WTC11 (cell line): ENCODE data around the gene RAPSN. TPM values are rescaled to one million over a fixed set of nuclear protein-coding genes. Genes with fewer than 3 reads are reported as not detected.

Experiments
- ATAC-seq: fragments of 200-7000 bp; cut with Tn5 transposase; 2 replicates; pipeline ENCODE4 v1.10.0; 2021; ENCODE audit warnings: mild to moderate bottlenecking, moderate library complexity
- CTCF ChIA-PET: fragments of 300-600 bp; sonication (Branson Sonifier 250); formaldehyde crosslinking; loops from one replicate; lab custom pipeline; 2021; ENCODE audit warnings: antibody characterized with exemption; lab: Charles Lee
- POLR2A ChIA-PET: fragments of 350-600 bp; sonication (Branson Sonifier 250); formaldehyde crosslinking; loops from one replicate; lab custom pipeline; 2021; ENCODE audit warnings: antibody characterized with exemption; lab: Charles Lee
- DNase-seq: peaks from one replicate; pipeline ENCODE4 v3.0.0; 2021; ENCODE audit warnings: low spot score
- H3K27ac Mint-ChIP-seq: 2 replicates; pipeline ENCODE4 v1.8.0; 2021; ENCODE audit warnings: mixed read lengths
- H3K27me3 Mint-ChIP-seq: 2 replicates; pipeline ENCODE4 v1.8.0; 2021; ENCODE audit warnings: low read depth, mild to moderate bottlenecking, moderate library complexity, mixed read lengths
- H3K36me3 Mint-ChIP-seq: 2 replicates; pipeline ENCODE4 v1.8.0; 2021; ENCODE audit warnings: mixed read lengths
- H3K4me1 Mint-ChIP-seq: 2 replicates; pipeline ENCODE4 v1.8.0; 2022; ENCODE audit warnings: mixed read lengths
- H3K4me3 Mint-ChIP-seq: 2 replicates; pipeline ENCODE4 v1.8.0; 2021; ENCODE audit warnings: mild to moderate bottlenecking, moderate library complexity, mixed read lengths
- H3K9me3 Mint-ChIP-seq: 2 replicates; pipeline ENCODE4 v1.8.0; 2021; ENCODE audit warnings: mixed read lengths
- ATF1 ChIP-seq: sonication (generic); formaldehyde crosslinking; IDR thresholded peaks from 2 replicates; pipeline ENCODE4 v1.8.1; 2023; ENCODE audit warnings: mild to moderate bottlenecking, moderate library complexity, missing genetic modification reagents
- CREB1 ChIP-seq: sonication (generic); formaldehyde crosslinking; IDR thresholded peaks from 2 replicates; pipeline ENCODE4 v1.8.0; 2023; ENCODE audit warnings: mild to moderate bottlenecking, missing genetic modification reagents
- E2F5 ChIP-seq: sonication (generic); formaldehyde crosslinking; IDR thresholded peaks from 2 replicates; pipeline ENCODE4 v1.8.1; 2022; ENCODE audit warnings: mild to moderate bottlenecking, moderate library complexity, missing genetic modification reagents
- EMX1 ChIP-seq: fragments of 250-450 bp; sonication (Bioruptor Pico); IDR thresholded peaks from 2 replicates; pipeline ENCODE4 v1.8.0; 2021; ENCODE audit warnings: mild to moderate bottlenecking
- ETV6 ChIP-seq: sonication (generic); formaldehyde crosslinking; IDR thresholded peaks from 2 replicates; pipeline ENCODE4 v1.8.1; 2022; ENCODE audit warnings: mild to moderate bottlenecking, missing genetic modification reagents
- GTF2I ChIP-seq: fragments of 250-450 bp; sonication (Bioruptor Pico); conservative IDR thresholded peaks from 2 replicates; pipeline ENCODE4 v1.4.0; 2021; ENCODE audit warnings: mild to moderate bottlenecking
- JUN ChIP-seq: sonication (generic); formaldehyde crosslinking; IDR thresholded peaks from 2 replicates; pipeline ENCODE4 v1.8.0; 2023; ENCODE audit warnings: mild to moderate bottlenecking, missing genetic modification reagents
- MLX ChIP-seq: sonication (generic); formaldehyde crosslinking; IDR thresholded peaks from 2 replicates; pipeline ENCODE4 v1.8.1; 2023; ENCODE audit warnings: mild to moderate bottlenecking, missing genetic modification reagents, moderate library complexity
- MXD4 ChIP-seq: fragments of 250-450 bp; sonication (Bioruptor Pico); IDR thresholded peaks from 2 replicates; pipeline ENCODE4 v1.8.0; 2021; ENCODE audit warnings: mild to moderate bottlenecking, moderate library complexity, borderline replicate concordance
- NFATC4 ChIP-seq: fragments of 250-450 bp; sonication (Bioruptor Pico); IDR thresholded peaks from 2 replicates; pipeline ENCODE4 v1.9.0; 2021; ENCODE audit warnings: mild to moderate bottlenecking
- NFE2L1 ChIP-seq: sonication (generic); formaldehyde crosslinking; IDR thresholded peaks from 2 replicates; pipeline ENCODE4 v1.8.1; 2023; ENCODE audit warnings: missing genetic modification reagents
- NR1H2 ChIP-seq: sonication (generic); formaldehyde crosslinking; IDR thresholded peaks from 2 replicates; pipeline ENCODE4 v1.9.0; 2021; ENCODE audit warnings: mild to moderate bottlenecking, moderate library complexity, missing genetic modification reagents
- NR2C2 ChIP-seq: sonication (generic); formaldehyde crosslinking; IDR thresholded peaks from 2 replicates; pipeline ENCODE4 v1.8.0; 2022; ENCODE audit warnings: mild to moderate bottlenecking, missing genetic modification reagents
- NR3C1 ChIP-seq: sonication (generic); formaldehyde crosslinking; conservative IDR thresholded peaks from 2 replicates; pipeline ENCODE4 v1.8.1; 2023; ENCODE audit warnings: low read depth, mild to moderate bottlenecking, missing genetic modification reagents
- OVOL2 ChIP-seq: fragments of 250-450 bp; sonication (Bioruptor Pico); IDR thresholded peaks from 2 replicates; pipeline ENCODE4 v1.9.0; 2021; ENCODE audit warnings: mild to moderate bottlenecking, borderline replicate concordance
- RORB ChIP-seq: fragments of 250-450 bp; sonication (Bioruptor Pico); IDR thresholded peaks from 2 replicates; pipeline ENCODE4 v1.9.0; 2021; ENCODE audit warnings: mild to moderate bottlenecking
- SOX15 ChIP-seq: fragments of 250-450 bp; sonication (Bioruptor Pico); IDR thresholded peaks from 2 replicates; pipeline ENCODE4 v1.9.0; 2021; ENCODE audit warnings: mild to moderate bottlenecking
- STAT6 ChIP-seq: sonication (generic); formaldehyde crosslinking; conservative IDR thresholded peaks from 2 replicates; pipeline ENCODE4 v1.8.1; 2023; ENCODE audit warnings: mild to moderate bottlenecking, low read depth, missing genetic modification reagents, moderate library complexity
- USF2 ChIP-seq: sonication (generic); formaldehyde crosslinking; IDR thresholded peaks from 2 replicates; pipeline ENCODE4 v1.8.1; 2023; ENCODE audit warnings: mild to moderate bottlenecking, missing genetic modification reagents, moderate library complexity
- ZBTB43 ChIP-seq: sonication (generic); formaldehyde crosslinking; IDR thresholded peaks from 2 replicates; pipeline ENCODE4 v1.8.1; 2023; ENCODE audit warnings: mild to moderate bottlenecking, missing genetic modification reagents
- ZNF416 ChIP-seq: fragments of 250-450 bp; sonication (Bioruptor Pico); IDR thresholded peaks from 2 replicates; pipeline ENCODE4 v1.9.0; 2021; ENCODE audit warnings: mild to moderate bottlenecking, inconsistent platforms
- ZNF425 ChIP-seq: fragments of 250-450 bp; sonication (Bioruptor Pico); conservative IDR thresholded peaks from 2 replicates; pipeline ENCODE4 v1.9.0; 2021; ENCODE audit warnings: mild to moderate bottlenecking
- total RNA-seq: library from RNA; stranded (reverse); gene quantifications from 3 replicates; pipeline ENCODE4 v1.2.3, GENCODE V29; 2021

The RAPSN gene
- total RNA-seq, 1 experiment from 2014 or later: 0.66 TPM

- ChIA-PET CTCF (interaction anchor here (3.5 kb wide), 1 partner anchor 39 kb away, joined by 16 read pairs; no protein-coding TSS in a partner anchor), POLR2A (no interaction called here)
- no peak for ATAC-seq
- Mint-ChIP-seq H3K36me3 (no peaks in the 10 kb centered on the region), H3K9me3 (no peaks in the 10 kb centered on the region), H3K4me1 (no peaks in the 10 kb centered on the region), H3K27ac (no peak overlapping the region)
- DNase-seq: no peak
- TF ChIP-seq GTF2I (CRISPR knock-in tag) (0 out of 2 replicates have a peak, but pooled peaks have one; percentile 48), NR1H2 (no peak), STAT6 (no peak), NR2C2 (no peak), OVOL2 (CRISPR knock-in tag) (no peak)
- TF ChIP-seq, all 79 proteins: peak for 1
- Mint-ChIP-seq H3K4me3 (no peak overlapping the region), H3K27me3 (no peaks in the 10 kb centered on the region)
Observed at GRCh38 chr11:47451990-47452389, 3.1 kb upstream of the RAPSN start.

GRCh38 chr11:47451436-47451835 lies 2.5 kb upstream of the RAPSN start:
- TF ChIP-seq ZNF416: no peak
- TF ChIP-seq MLX: no peak
- no peak for TF ChIP-seq ETV6 (CRISPR knock-in tag)
- TF ChIP-seq CREB1: no peak
- TF ChIP-seq SOX15 (CRISPR knock-in tag): no peak
- TF ChIP-seq ZBTB43 (CRISPR knock-in tag): no peak
- TF ChIP-seq E2F5 (CRISPR knock-in tag): no peak
- TF ChIP-seq ZNF425: no peak
- TF ChIP-seq RORB: no peak
- no peak for TF ChIP-seq NFE2L1 (CRISPR knock-in tag)
- TF ChIP-seq NFATC4: no peak
- TF ChIP-seq EMX1: no peak
- no peak for TF ChIP-seq JUN (CRISPR knock-in tag)
- TF ChIP-seq ATF1: no peak
- TF ChIP-seq MXD4 (CRISPR knock-in tag): no peak
- no peak for TF ChIP-seq USF2 (CRISPR knock-in tag)
- TF ChIP-seq NR3C1 (CRISPR knock-in tag): no peak
- TF ChIP-seq, all 79 proteins: peak for 0
- Mint-ChIP-seq H3K4me1 (no peaks in the 10 kb centered on the region), H3K27ac (no peak overlapping the region), H3K36me3 (no peaks in the 10 kb centered on the region), H3K9me3 (no peaks in the 10 kb centered on the region), H3K4me3 (no peak overlapping the region), H3K27me3 (no peaks in the 10 kb centered on the region)
- no peak for ATAC-seq
- DNase-seq: no peak
- ChIA-PET CTCF (interaction anchor here (1.4 kb wide), 1 partner anchor 39 kb away, joined by 5 read pairs; no protein-coding TSS in a partner anchor), POLR2A (no interaction called here)
